Fibroblast of skin of left biceps (primary cell): ENCODE data around the gene TMEM200A.

Experiments used
- DNase-seq, 2 experiments: peaks; one replicate each; pipeline ENCODE4 v3.0.0-alpha.2; 2013; ENCODE audit warnings: low read depth in 2 of 2

TMEM200A gene

DNA sequence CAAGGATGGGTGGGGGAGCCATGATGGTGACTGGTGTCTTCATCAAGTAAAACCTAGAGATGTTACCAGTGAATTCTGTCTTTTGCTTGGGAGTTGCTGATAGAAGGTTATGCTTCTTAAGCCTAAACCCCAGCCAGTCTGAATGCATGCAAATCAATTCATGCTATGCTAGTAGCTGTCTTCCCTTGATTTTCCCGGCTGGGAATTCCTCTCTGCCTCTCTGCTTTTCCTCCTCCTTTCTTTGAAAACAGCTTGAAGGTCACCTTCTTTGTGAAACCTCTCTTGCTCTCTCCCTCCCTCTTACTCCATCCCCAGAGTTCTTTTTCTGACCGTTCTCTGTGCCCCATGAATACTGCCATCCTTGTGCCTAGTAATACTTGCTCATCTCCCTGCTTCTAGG lies 58.9 kb downstream of the TMEM200A start:
- DNase-seq: no peak

DNA sequence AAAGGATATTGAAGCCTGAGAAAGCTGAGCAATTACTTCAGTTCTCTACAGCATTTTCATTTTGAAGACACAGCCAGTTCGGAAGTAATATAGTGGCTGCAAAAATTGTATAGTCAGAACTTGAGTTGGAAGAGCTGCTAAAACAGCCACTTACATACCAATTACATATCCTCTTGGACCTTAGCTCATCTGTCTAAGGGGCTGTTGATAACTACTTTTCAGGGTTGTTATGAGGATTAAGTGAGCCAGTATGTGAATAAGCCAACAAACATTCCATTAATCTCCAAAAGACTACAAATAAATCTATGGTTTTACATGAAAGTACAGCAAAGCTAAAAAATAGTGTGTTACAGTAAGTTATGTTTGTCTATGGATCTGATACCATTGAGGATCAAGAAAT lies 59.7 kb downstream of the TMEM200A start:
- DNase-seq: peak in 1 of 2 experiments; percentile 29

DNA sequence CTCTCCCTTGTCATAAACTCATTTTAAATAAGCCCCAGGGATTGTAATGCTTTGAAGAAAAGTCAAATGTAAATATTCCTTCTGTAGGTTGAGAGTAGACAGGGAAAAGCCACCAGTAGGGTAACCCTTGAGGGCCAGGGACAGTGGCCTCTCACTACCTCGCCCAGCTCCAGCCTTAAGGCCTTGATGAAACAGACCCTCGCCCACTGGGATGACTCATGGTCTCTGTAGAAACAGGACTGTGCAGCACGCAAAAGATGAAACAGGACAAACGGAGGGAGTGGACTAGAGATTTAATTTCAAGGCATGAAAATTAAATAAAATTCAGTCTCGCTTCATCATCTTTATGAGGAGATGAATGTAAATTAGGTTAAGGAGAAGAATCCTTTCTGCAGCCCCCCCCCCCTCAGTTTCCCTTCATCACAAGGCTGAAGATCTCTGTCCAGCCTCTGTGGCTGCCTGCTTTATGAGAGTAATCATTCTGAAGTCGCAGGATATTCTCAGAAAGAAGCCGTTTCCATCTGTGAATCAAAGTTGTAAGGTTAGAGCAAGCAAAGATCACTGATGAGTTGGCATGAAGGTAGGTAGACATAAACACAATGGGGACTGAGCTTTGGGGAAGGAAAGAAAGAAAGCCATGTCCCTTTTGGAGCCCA lies 60.4 kb downstream of the TMEM200A start:
- DNase-seq: no peak

DNA sequence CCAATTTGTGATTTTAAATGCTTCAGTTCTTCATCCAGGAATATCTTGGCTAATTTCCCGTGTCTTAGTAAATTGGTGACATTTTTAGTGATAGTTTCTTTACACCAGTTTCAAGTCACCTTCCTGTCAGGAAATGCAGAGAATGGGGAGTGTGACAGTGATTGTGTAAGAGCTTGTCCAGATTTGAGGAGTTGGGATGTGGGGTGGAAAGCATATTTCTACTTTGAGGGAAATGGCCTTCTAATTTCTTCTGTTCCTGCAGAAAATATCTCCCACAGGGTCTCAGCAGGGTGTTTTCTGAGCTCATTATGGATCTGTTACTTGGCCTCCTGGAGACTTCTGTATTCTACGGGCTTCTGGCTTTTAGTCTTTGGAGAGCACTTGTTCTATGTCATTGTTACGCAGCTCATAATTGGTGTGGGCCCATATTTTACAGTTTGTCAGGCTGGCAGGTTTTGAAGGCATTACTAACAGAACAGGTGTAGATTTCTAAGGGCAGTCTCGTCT lies 65.6 kb downstream of the TMEM200A start:
- DNase-seq: no peak

DNA sequence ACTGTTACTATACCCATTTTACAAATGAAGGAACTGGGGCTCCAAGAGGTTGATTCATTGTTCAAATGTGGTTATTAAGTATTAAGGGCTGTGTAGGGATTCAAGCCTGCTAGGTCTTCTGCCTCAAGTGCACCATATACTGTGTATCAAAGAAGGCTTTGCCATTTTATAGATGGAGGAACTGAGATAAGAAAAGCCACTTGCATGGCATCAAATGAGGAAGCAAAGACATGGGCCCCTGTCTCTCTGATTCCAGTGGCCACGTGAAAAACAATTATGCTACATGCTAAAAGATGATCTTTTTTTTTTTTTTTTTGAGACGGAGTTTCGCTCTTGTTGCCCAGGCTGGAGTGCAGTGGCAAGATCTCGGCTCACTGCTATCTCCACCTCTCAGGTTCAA lies 67.0 kb downstream of the TMEM200A start:
- DNase-seq: no peak

DNA sequence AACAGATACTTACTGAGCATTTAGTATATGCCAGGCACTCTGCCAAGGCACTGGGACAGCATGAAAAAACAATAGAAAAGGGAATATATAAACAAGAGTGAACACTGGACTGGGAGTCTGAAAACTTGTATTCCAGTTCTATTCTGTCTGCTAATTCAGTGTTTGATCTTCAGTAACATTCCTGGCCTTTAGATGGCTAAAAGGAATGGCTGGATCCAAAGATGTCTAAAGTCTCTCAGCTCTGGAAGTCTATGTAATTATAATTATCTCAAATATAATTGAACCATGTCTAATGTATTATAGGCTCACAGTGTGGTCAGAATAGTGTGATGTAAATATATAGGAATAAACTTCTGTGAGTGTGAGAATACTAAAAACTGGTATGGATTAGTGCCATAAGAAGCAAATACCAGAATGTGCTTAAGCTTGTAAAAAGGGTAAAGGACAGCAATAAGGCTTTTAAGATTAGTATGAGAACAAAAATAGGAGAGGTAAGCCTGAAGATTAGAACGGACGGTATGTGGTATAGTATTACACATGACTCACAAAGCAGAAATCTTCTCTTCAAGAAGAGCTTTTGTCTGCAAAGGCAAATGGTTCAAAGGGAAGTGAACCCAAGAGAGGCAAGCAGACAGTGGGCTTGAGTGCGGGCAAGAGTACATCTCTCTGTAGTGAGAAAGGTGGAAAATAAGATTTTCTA lies 68.5 kb downstream of the TMEM200A start:
- DNase-seq: no peak

DNA sequence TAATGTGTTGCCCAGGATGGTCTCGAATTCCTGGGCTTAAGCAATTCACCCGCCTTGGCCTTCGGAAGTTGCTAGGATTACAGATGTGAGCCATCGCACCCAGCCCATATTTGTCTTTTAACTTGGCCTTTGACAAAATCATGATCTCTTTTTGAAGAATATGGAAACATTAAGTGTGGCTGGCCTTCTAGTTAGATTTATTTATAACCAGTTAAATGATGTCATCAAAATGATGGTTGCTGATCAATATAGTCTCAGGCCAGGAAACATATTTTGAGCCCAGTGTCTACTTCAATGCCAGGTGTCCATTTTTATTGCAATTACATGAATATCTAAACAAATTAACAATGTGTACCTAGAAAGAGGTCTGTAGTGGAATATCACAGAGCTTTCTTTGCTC lies 69.4 kb downstream of the TMEM200A start:
- no peak for DNase-seq

DNA sequence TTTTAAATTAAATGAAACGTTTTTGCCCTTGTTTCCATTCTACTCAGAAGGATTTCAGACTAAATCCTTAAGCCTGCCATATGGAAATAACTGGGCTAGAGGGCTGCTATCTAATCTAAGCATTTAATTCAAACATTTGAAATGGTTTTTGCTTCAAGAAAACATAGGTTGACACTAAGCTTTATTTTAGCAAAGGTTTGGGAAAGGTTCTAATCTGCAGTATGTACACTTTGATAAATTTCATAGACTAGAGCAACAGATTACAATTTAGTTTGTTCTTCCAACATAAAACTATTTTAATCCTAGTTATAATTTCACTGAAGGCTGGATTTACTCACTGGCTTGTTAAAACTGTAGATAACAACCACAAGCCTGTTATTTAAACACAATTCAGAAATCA lies 72.1 kb downstream of the TMEM200A start:
- no peak for DNase-seq

DNA sequence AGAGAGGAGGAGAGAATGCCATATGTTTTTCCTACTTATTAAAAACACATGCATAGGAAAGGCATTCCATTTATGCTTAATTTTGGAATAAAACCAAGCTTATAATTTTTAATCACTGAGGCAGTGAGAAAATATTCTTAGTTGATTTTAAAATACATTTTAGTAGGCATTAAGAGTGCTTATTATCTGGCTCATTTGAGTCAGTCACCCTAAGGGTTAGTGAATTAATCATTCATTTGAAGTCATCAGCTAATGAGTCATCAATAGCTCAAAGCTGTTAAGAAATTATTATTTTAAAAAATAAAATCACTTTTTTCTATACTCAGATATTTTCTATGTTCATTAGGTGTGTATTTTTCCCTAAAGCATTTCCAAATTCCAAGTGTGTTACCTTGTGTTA lies 81.6 kb downstream of the TMEM200A start:
- DNase-seq: no peak

DNA sequence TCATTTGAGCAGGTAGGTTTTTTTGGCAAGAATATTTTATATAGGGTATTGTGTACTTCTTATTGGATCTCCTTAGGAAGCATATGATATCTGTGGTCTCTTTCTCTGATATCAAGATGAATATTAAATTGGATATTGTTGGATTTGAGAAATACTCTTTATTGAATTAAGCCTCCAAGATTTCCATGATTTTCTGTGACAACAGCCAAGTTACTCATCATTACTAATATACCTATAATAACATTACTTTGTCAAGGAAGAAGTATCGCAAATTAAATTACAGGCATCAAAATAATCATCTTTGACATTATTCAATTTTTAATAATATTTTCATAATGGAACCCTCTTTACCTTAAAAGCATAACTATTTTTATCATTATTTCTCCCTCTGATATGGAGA lies 86.5 kb downstream of the TMEM200A start:
- DNase-seq: no peak

DNA sequence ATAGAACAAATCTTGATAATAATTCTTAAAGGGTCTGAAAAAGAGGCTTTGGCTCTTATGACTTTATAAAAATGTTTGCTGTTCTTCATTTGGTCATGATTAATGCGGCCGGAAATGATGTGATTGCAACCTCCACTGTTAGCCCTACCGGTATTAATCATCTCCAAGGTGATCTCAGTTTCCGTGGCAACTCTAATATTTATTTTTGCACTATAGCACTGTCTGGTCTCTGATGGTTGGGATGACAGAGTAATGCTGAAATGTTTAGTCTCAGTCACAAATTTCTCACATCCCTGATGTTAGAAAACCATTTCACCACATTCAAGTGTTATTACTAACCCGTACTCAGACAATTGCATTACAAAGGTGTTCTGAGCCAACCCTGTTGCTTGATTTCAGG lies 87.4 kb downstream of the TMEM200A start:
- peak in 1 of 2 experiments; percentile 32 for DNase-seq

DNA sequence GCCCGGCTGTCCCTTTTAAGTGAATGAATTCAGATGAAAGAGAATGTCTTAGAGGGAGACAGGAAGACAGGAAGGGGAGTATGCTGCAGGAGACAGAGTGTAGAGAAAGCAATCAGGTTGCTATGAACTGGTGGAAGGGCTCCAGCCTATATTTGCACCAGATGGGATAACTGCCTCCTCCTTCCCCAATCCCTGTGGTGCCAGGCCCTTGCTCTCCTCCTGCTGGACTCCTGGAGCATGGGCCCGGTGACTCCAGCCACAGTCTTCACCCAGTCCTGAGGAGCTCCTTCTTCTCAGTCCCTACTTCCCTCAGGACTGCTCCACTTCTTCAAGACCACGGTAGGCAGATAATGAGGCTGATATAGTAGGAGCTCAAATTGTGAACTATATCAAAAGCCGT lies 91.8 kb downstream of the TMEM200A start:
- DNase-seq: no peak

DNA sequence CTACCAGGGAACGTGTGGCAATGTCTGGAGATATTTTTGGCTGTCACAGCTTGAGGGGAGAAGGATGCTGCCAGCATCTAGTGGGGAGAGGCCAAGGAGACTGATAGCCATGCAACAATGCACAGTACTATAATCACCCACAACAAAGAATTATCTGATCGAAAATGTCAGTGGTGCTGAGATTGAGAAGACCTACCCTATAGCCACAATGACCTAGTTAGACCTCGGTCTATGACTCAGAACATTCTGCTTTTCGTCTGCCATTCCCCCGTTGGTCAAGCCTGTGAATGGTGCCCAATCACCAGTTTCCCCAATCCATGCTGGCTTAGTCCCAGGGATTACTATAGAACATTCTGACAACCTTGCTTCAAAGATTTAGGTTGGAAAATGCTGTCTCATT lies 93.5 kb downstream of the TMEM200A start:
- no peak for DNase-seq

DNA sequence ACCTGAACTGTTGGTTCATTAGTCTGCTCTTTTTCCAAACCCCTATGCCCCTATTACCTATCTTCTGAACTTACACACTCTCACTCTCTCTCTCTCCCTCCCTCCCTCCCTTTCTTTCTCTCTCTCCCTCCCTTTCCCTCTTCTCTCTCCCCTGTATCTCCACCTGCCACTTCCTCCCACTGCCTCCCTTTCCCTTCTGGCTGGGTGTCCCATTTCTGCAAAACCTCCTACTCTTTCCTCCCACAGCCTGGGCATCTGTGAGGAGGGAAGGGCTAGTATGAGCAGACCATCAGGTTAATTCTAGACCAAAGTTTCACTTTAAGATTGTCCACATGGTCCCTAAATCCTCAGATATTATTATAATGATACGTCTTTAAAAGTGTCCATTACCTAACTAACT lies 95.1 kb downstream of the TMEM200A start:
- no peak for DNase-seq

DNA sequence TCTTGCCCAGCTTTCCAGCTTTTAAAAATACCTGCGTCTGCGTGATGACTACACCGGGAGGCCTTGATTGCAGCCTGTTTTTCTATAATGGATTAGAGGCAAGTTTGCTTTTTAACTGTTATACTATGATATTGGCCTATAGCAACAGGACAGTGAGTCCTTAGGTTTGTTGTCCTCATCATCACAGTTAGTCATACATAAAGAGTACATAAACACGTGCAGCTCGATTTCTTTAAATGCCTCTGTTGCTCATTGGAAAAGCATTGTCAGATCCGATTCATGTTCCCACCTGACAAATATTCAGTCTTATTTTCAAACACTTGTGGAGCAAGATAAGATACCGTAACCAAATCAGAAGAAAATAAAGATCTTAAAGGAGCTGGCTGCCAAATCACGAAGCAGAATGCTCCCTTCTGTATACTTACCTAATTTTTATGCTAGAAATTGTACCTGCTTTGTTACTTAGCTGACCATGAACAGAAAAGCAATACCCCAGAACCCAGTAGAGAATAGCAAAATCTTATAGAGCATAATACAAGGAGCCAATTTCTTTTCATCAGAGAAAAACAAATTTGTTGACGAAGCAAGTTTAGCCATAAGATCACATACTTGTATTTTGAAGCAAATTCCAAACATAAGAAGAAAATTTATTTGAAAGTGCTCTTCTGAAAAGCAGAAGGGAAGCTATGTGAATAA lies 100.4 kb downstream of the TMEM200A start:
- DNase-seq: no peak

DNA sequence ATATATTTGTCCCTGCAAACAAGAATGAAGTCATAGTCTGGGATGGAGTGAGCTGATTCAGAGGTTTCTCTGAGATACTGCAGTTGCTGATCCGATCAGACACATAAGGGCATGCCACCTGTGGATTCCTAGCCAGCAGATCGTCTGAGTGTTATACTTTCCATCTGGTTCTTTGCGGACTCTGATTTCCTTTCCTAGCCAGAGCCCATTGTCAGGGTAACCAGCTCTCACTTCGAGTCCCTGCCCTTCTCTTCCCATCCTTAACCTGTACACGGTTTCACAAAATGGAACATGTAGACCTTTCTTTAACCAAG lies 100.9 kb downstream of the TMEM200A start:
- DNase-seq: no peak

DNA sequence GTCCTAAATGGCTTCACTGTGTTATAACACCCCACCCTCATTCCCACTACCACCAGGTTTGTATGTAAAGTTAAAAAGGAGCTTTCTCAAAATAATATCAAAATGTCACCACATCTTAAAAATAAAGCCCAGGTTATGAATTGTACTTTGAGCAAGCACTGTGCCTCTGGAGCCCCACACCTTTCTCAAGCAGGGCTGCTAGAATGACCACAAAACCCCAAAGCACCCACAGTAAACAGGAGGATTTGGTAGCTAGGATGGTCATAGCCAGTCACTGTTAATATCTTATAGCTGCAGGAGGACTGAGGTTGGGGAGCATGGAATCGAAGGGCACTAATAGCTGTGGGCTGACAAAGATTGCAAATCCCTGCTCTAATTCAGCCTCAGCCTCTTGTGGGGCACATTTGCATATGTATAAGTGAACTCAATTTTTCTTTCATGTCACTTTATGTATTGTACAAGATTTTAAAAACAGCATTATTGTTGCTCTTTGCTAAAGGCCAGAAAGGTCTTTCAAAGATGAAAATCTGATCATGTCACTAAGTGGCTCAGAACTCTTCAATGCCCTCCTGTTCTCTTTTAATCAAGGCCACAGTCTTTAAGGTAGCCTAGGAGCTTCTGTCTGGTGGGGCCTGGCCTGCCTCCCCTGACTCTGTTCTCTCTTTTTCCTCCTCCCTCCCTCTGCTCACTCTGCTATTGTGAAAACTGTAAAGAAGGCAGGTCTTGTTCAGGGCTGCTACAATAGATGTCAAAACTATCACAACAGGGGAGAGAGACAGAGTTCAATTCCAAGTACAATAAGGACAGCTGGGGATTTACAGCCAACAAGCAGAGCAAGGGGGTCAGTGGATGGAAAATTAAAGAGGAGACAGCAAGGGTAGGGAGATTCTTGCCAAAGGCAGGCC lies 101.6 kb downstream of the TMEM200A start:
- no peak for DNase-seq

DNA sequence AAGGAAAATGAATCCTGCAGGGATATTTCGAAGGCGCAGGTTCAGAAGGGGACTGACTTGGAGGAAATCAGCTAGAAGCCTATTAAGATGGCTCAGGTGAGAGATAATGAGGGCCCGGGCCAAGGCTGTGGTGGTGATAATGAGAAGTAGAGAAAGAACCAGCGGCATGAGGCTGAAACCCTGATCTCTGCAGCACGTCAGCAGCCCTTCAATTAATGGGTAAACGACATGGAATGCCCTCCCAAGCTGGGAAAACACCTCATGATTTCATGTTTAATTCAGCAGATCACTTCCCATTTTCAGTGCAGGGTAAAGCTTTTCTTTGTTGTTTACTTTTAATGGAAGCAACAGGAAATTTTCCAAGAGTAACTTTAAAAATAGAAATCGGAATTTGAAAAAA lies 104.9 kb downstream of the TMEM200A start:
- no peak for DNase-seq

DNA sequence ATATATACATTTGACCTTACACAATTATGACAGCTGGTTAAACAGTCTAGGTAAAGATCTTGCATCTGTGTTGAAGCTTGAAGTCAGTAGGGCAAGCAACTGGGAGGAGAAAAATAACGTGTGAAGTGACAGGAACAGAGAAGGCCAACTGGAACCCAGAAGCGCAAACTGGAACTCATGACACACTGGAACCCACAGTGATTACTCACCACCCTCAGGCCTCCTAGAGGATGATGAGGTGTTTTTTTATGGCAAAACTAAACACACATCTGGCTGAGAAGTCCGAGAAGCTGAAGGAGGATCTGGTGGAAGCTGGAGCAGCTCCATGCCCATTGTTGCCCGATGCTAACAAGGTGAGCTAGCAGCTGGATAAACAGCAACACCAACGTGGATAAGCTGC lies 108.1 kb downstream of the TMEM200A start:
- no peak for DNase-seq

DNA sequence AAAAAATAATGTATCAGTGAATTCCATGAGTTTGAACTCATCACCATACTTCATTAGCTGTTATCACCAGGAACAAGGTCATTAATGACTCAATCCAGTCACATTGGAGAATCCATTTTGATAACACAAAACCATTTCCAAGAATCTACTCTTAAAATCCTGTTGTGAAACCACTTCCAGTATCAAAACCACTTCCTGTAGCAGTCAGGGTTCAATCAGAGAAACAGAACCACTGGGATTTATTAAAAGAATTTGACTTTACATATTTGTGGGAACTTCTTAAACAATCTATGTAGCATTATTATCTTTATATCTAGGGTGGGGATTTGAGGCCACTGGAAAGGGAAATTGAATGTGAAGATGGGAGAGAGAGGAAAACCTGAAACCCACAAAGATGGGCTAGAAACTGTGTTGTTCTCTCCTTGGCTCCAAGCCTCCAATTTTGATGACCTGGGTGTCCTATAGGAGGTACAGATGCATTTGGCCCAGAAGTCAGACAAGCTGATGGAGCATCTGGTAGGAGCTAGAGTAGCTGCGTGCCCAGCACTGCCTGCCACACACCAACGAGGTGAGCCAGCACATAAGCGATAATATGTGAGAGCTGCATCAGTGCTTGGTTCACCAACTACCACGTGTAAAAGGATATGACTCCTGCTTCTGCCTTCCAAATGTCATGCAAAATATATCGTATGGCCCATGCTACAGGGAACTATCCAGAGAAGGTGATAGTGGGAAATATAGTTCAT lies 117.0 kb downstream of the TMEM200A start:
- peak; percentile 89 to 91 for DNase-seq

DNA sequence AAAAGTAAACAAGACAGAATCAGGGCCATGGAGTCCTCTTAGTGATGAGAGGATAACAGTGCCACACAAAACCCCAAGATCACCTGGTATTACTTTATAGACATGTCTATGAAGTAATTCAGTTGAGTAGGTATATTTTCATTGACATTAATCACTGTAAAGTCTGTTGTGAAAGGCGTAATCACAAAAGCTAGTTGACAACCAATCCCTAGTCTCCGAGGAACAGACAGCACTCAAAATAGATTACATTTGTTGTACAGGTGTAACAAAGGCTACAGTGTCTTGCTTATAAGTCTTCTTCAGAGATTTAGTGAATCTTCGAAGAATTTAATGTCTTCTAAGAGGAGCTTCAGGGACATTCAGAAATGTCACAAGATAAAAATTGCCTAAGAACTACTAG lies 120.1 kb downstream of the TMEM200A start:
- DNase-seq: no peak
